ENCODE results near the gene ISG15. TPM values are rescaled to one million over a fixed set of nuclear protein-coding genes. Genes with fewer than 3 reads are reported as not detected.
"Not testable (repeated sequence)": the region's sequence is repeated elsewhere in the genome, so short reads cannot be mapped to it uniquely, and the experiment has no call there.

Gene ISG15
- total RNA-seq, 2 experiments from 2014 or later: 432 to 986 TPM

GRCh38 chr1:993379-993995 is 19.8 kb upstream of the ISG15 start:
- H3K27me3 Mint-ChIP-seq: peaks cover 56% of the 10 kb centered on the region
- H3K9me3 Mint-ChIP-seq (ENCODE audit: low read depth): peaks cover 5% of the 10 kb centered on the region
- CTCF ChIA-PET: interaction anchor here (0.7 to 3.1 kb wide), 6 partner anchors 9 to 65 kb away, joined by 3 to 16 read pairs (median 5); partner anchors contain the start of gene NOC2L
- H3K27ac Mint-ChIP-seq: no peak overlapping the region
- H3K36me3 Mint-ChIP-seq: peaks cover 6% of the 10 kb centered on the region
- ATAC-seq: no peak
- peaks cover 21% of the 10 kb centered on the region for H3K4me1 Mint-ChIP-seq
- no peak overlapping the region for H3K4me3 Mint-ChIP-seq
- DNase-seq: no peak

- DNase-seq; H3K9me3 Mint-ChIP-seq (ENCODE audit: low read depth); H3K4me3 Mint-ChIP-seq; H3K27ac Mint-ChIP-seq; ATAC-seq; H3K36me3 Mint-ChIP-seq: not testable (repeated sequence)
- CTCF ChIA-PET: interaction anchor here (1.5 to 1.8 kb wide), 4 partner anchors 10 to 35 kb away, joined by 3 to 6 read pairs (median 5); partner anchors contain the start of genes NOC2L and PERM1
- Mint-ChIP-seq H3K27me3 (peaks cover 48% of the 10 kb centered on the region), H3K4me1 (peaks cover 21% of the 10 kb centered on the region)
Observed at GRCh38 chr1:994546-994945, 18.8 kb upstream of the ISG15 start.

- Mint-ChIP-seq H3K36me3 (peaks cover 7% of the 10 kb centered on the region), H3K4me1 (peaks cover 25% of the 10 kb centered on the region), H3K4me3 (no peak overlapping the region), H3K27me3 (peaks cover 43% of the 10 kb centered on the region), H3K9me3 (ENCODE audit: low read depth) (peaks cover 5% of the 10 kb centered on the region), H3K27ac (no peak overlapping the region)
- CTCF ChIA-PET: interaction anchor here (1.8 kb wide), 1 partner anchor 13 kb away, joined by 6 read pairs; the partner anchor contains the start of gene PERM1
- DNase-seq: no peak
- no peak for ATAC-seq
Observed at GRCh38 chr1:995665-996633, 17.3 kb upstream of the ISG15 start.

GRCh38 chr1:996851-997712 is 16.2 kb upstream of the ISG15 start:
- Mint-ChIP-seq H3K36me3 (peaks cover 1% of the 10 kb centered on the region), H3K4me1 (peaks cover 17% of the 10 kb centered on the region), H3K9me3 (ENCODE audit: low read depth) (no peaks in the 10 kb centered on the region), H3K4me3 (no peak overlapping the region), H3K27ac (no peak overlapping the region), H3K27me3 (peaks cover 39% of the 10 kb centered on the region)
- CTCF ChIA-PET: interaction anchor here (1.2 to 8.7 kb wide), 2 partner anchors 14 to 64 kb away, joined by 3 to 73 read pairs; partner anchors contain the start of gene PERM1
- DNase-seq: no peak
- no peak for ATAC-seq

DNA sequence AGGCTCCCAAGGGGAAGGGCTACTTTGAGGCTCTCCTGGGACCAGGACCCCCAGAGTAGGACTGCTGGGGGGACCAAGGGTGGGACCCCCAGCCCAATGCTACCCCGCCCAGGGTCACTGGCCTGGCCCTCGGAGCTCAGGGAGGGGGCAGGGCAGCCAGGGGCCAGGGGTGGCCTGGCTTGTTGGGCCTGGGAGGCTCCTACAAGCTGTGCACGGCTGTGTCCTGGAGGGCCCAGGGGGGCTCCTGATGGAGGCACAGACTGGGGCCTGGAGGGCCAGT is 15.6 kb upstream of the ISG15 start:
- peaks cover 12% of the 10 kb centered on the region for H3K4me1 Mint-ChIP-seq
- no peak overlapping the region for H3K4me3 Mint-ChIP-seq
- no peak overlapping the region for H3K27ac Mint-ChIP-seq
- CTCF ChIA-PET: interaction anchor here (1.2 to 8.7 kb wide), 2 partner anchors 14 to 64 kb away, joined by 3 to 73 read pairs; partner anchors contain the start of gene PERM1
- DNase-seq: no peak
- no peak for ATAC-seq
- H3K27me3 Mint-ChIP-seq: peaks cover 39% of the 10 kb centered on the region
- no peaks in the 10 kb centered on the region for H3K9me3 Mint-ChIP-seq (ENCODE audit: low read depth)
- peaks cover 1% of the 10 kb centered on the region for H3K36me3 Mint-ChIP-seq

DNA sequence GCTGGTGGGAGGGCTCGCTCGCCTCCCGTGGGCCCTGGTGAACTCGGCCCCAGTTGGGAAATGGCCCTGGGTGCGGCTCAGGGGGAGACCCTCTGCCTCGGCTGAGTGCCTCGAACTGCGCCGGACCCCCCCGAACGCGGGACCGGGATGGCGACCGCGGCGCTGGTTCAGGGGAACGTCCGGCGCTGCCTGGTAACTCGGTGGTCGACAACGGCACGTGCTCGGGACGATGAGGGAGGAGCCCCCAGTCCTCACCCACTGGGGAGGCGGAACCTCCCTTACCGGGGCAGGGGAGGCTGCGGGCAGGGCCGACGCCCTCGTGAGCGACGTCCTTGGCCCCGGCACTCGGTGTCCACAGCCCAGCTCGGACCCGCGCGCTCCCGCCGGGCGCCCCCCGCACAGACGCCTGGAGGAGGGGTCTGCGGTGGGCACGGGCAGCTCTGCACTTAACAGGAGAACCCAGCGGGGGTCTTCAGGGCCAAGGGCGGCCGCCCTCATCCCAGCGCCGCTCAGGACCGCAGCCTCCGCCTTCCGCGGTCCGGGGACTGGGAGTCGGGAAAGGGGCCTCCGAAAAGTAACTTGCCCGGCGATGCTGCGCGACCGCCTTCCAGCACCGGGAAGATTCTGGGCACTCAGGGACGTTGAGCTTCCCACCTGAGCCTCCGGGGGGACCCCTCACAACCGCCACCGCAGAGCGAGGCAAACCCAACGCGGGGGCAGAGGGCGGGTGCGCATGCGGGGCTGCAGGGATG is 15.1 kb upstream of the ISG15 start:
- DNase-seq (no peak), ATAC-seq (no peak)
- CTCF ChIA-PET: interaction anchor here (1.2 to 8.7 kb wide), 3 partner anchors 15 to 63 kb away, joined by 3 to 73 read pairs (median 19); partner anchors contain the start of gene PERM1
- H3K4me1 Mint-ChIP-seq: peaks cover 8% of the 10 kb centered on the region
- peaks cover 44% of the 10 kb centered on the region for H3K27me3 Mint-ChIP-seq
- H3K36me3 Mint-ChIP-seq: peaks cover 1% of the 10 kb centered on the region
- H3K27ac Mint-ChIP-seq: no peak overlapping the region
- H3K9me3 Mint-ChIP-seq (ENCODE audit: low read depth): no peaks in the 10 kb centered on the region
- no peak overlapping the region for H3K4me3 Mint-ChIP-seq

DNA sequence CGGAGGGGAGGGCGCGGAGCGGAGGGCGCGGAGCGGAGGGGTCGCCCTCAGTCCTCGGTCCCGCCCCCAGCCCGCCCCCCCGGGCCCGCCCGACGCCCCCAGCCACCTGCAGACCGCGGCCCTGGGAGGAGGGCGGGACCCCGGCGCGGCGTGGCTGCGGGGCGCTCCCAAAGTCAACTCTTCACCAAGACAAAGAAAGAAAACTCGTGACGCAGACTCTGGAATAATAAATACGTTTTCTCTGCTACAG is 14.6 kb upstream of the ISG15 start:
- Mint-ChIP-seq H3K4me1 (peaks cover 9% of the 10 kb centered on the region), H3K36me3 (peaks cover 1% of the 10 kb centered on the region), H3K4me3 (no peak overlapping the region), H3K27ac (no peak overlapping the region), H3K27me3 (peaks cover 47% of the 10 kb centered on the region), H3K9me3 (ENCODE audit: low read depth) (no peaks in the 10 kb centered on the region)
- ATAC-seq: no peak
- no peak for DNase-seq
- CTCF ChIA-PET: interaction anchor here (3.6 to 8.7 kb wide), 2 partner anchors 15 to 20 kb away, joined by 19 to 73 read pairs; partner anchors contain the start of gene PERM1

DNA sequence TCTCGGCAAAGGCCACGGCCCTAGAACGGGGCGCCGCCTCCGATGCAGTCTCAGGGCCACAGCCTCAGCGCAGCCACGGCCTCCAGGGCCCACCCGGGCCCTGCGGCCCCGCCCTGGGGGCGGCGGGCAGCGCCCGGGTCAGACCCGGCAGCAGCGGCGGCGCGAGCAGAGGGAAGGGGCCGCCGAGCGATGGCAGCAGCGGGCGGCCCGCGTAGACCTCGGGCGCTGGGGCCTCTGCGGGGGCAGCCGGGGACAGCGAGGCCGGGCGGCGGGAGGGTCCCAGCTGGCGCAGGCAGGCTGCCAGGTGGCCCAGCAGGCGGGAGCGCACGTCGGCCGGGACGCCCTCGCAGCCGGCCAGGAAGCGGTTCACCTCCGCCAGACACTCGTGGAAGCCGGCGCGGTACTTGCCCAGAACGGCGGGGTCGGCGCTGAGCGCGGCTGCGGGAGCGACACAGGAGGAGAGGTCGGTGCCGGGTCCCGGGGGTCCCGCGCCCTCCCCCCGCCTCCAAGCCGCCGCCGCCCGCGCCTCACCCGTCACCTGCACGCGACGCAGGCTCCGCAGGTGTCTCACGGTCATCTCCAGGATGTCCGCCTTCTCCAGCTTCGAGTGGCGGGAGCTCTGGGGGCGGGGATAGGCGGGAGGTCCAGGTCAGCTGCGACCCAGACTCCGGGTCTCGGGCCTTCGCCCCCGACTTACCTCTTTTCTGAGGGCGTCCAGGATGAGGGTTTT is 14.1 kb upstream of the ISG15 start:
- no peak overlapping the region for H3K4me3 Mint-ChIP-seq
- no peak overlapping the region for H3K27ac Mint-ChIP-seq
- ATAC-seq: peak; percentile 6
- CTCF ChIA-PET: interaction anchor here (3.6 to 8.7 kb wide), 2 partner anchors 16 to 19 kb away, joined by 19 to 73 read pairs; partner anchors contain the start of gene PERM1
- DNase-seq: peak; percentile 40
- H3K9me3 Mint-ChIP-seq (ENCODE audit: low read depth): no peaks in the 10 kb centered on the region
- peaks cover 9% of the 10 kb centered on the region for H3K4me1 Mint-ChIP-seq
- H3K27me3 Mint-ChIP-seq: peaks cover 46% of the 10 kb centered on the region
- peaks cover 1% of the 10 kb centered on the region for H3K36me3 Mint-ChIP-seq

DNA sequence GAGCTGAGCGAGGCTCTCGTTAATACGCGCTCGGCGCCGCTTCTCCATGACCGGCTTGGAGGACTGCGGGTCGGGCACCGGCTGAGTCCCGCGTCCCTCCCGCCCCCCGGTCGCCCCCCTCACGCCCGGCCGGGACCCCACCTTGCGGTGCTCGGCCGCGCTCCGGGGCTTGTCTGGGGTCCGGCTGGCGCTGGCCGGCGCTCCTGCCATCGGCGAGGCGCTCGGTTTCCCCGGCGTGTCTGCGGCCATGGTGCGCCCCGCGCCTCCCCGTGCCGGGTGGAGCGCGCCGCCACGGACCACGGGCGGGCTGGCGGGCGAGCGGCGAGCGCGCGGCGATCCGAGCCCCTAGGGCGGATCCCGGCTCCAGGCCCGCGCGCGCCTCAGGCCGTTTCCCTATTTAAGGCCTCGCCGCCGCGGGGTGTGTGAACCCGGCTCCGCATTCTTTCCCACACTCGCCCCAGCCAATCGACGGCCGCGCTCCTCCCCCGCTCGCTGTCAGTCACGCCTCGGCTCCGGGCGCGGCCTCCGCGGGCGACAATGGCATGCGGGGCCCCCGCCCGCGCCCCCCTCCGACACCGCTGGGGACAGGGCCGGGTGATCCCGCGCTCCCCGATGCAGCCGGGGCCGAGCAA is 13.5 kb upstream of the ISG15 start, which contains the start of gene HES4:
Gene HES4 (minus strand): TSS at position 373 of the 632 bp plus-strand sequence. CDS start 124 bp downstream, at position 249.
- CTCF ChIA-PET: interaction anchor here (3.6 to 8.7 kb wide), 2 partner anchors 16 to 19 kb away, joined by 19 to 73 read pairs; partner anchors contain the start of gene PERM1
- ATAC-seq (peak; percentile 34), DNase-seq (peak; percentile 45)

GRCh38 chr1:1000357-1001056 is 12.8 kb upstream of the ISG15 start:
- no peaks in the 10 kb centered on the region for H3K9me3 Mint-ChIP-seq (ENCODE audit: low read depth)
- DNase-seq (peak; percentile 77), ATAC-seq (peak; percentile 13)
- H3K4me1 Mint-ChIP-seq: peaks cover 22% of the 10 kb centered on the region
- H3K27me3 Mint-ChIP-seq: peaks cover 43% of the 10 kb centered on the region
- CTCF ChIA-PET: interaction anchor here (0.7 to 8.7 kb wide), 8 partner anchors 10 to 63 kb away, joined by 3 to 73 read pairs (median 8); partner anchors contain the start of genes ISG15, PERM1 and PLEKHN1
- peak overlapping the region; percentile 75 for H3K27ac Mint-ChIP-seq
- peak overlapping the region; percentile 54 for H3K4me3 Mint-ChIP-seq
- H3K36me3 Mint-ChIP-seq: peaks cover 1% of the 10 kb centered on the region

More for the DNA sequence above, 13.5 kb upstream of the ISG15 start, which contains the start of gene HES4:
- Mint-ChIP-seq H3K27me3 (peaks cover 48% of the 10 kb centered on the region), H3K36me3 (peaks cover 1% of the 10 kb centered on the region), H3K27ac (peak within 1 kb of the TSS; percentile 75), H3K4me1 (peaks cover 15% of the 10 kb centered on the region), H3K4me3 (peak within 1 kb of the TSS; percentile 54), H3K9me3 (ENCODE audit: low read depth) (no peaks in the 10 kb centered on the region)

Data from activated CD8-positive, alpha-beta memory T cell treated with anti-CD3 and anti-CD28 coated beads, Interleukin-2, amount 10 ng/mL, durations not matched to agents 7 days and 5 days (primary cell).